HG03108 (cell line): ENCODE data around the gene ZBTB38.

ENCODE experiments used
- ATAC-seq: cut with Tn5 transposase; IDR thresholded peaks from one replicate; pipeline ENCODE4 v1.9.1; 2021; ENCODE audit warnings: moderate library complexity; ENCODE audit not compliant: unreplicated experiment

ZBTB38 gene

DNA sequence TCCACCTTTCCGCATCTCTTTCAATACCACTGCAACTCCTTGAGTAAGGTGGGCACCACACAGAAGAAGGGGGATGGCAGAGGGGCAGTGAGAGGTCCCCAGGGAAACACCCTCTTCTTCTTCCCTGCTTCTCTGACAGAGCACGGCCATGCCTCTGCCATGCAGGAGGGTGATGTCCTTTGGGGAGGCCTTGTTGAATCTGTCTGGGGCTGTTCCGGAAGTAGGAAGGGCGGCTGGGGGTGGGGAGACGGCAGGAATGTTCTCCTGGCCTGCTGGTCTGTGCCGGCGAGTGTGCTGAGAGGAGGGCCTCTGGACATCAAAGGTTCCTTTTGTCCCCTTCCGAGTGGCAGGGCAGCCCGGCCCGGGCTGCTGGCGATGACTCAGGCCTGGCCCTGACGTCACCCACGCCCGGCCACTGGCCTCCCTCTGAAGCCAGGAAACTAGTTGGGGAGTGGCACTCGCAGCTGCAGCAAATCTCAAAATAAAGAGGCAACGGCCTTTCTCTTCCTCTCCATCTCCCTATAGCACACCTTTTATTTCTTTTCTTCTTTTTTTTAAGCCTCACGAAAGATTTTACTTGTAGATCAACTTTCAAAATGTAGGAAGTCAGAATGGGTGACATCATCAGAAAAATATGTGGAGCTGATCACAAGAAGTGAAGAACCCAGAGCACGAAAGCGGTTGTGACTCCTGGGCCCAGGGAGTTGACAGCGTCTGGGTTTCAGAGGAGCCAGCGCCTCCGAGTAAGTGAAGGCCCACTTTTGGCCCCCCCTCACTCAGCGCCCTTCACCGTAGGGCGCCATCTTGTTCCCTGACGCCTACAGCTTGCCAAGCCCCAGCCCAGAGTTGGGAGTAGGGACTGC is at the start of gene ZBTB38:
Gene ZBTB38, plus strand, starts transcription at position 443 of the 863 bp plus-strand sequence. CDS start 73,885 bp downstream, outside the sequence.
- ATAC-seq: no peak

DNA sequence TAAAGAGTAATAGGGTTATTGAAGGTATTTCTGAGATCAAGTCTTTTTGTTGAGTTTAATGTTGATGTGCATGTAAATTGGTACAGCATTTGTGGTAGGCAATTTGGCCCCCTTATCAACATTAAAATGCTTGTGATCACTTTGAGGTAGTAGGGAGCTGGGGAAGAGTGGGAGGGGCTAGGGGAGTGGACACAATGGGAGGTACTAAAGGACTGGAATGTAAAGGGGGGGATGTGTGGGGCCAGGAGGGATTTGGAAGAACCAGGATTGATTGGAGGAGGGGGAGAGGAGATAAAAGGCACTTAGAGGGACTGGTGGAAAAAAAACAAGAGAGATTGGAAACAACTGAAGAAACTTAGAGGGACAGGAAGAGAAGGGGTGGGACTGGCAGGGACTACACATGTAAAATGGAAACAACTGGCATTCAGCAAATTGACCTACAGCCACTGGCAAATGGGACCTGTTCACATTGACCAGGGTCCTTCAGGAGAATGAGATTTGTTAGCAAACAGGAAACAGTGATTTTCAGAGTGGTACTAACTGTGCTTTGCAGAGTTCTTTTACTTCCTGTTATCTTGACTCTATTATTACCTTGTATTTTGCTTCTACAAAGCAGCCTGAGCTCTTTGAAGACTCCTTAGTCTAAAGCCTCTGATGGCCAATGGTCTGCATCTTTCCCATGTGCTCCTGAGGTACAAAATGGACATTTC is 47.8 kb upstream of the ZBTB38 start:
- no peak for ATAC-seq

GRCh38 chr3:141321109-141321497 is 47.2 kb upstream of the ZBTB38 start:
- ATAC-seq: no peak

GRCh38 chr3:141323936-141324704 is 44.2 kb upstream of the ZBTB38 start:
- no peak for ATAC-seq

DNA sequence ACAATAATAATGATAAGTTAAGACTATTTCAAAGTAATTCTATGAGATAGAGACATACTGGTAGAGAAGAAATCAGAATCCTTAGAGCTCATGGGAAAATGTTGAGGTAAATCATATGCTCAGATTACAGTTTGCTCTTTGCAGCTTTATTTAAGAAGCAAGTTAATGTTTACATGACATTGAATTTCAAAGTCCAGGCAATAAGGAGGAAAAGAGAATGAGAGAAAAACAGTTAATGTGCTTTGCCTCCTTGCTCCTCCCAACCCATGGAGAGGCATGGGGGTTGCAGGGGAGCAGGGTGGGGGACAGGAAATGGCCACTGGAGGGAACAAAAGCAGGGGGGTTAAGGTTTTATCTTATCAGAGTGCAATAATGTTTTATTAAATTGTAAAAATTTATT is 42.2 kb upstream of the ZBTB38 start:
- no peak for ATAC-seq

DNA sequence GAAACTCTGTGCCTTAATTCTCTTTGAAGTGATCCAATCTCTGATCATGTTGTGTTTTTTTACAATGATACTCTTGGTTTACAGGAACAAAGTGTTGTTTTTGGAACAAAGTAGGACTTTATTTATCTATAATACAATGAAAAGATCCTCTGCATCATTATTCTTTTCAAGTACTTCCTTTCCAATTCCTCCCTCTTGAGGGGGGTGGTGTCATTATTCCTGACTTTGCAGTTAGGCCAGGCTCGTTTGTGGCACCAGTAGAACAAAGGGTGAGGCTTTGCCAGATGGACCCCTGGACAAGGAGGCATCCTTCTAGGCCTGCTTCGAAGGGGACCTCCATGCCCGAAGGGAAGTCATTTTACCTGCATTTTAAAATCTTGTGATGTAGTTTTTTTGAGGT is 41.7 kb upstream of the ZBTB38 start:
- no peak for ATAC-seq

DNA sequence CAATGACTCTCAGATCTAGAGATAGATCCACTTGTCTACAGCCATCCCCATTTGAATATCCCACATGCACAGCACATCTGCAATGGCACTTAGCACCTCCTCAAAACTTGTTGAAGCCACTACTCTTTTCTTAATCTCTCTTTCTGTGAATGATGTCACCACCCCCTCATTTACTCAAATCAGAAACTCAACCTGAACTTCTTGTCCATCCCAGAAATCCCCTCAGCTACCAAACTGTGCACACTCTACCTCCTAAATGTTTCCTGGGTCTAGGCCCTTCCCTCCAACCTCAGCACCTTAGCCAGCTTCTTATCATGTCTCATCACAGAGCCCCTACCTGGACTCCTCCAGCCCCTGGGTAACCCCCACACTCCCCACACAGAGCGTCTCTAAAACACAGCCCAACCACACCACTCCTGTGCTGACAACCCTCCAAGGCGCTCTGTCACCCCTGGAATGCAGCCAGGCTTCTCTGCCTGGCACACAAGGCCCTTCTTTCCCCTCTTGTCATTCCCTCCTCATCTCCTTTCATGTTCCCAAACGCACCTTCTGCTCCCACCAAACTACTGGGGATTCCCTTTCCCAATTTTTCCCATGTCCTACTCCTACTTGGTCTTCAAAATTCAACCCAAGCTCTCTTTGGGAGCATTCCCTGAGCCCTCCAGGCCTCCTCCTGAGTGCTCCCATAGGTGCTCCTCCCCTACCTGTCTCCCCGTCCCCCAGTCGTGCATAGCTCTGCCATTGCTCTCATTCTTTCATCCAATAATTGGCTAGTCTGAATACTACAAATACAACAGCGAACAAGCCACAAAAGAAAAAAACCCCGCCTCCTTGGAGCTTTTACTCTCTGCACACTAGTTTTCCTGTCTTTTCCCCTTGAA is 39.8 kb upstream of the ZBTB38 start:
- no peak for ATAC-seq

GRCh38 chr3:141330235-141330634 is 38.1 kb upstream of the ZBTB38 start:
- ATAC-seq: no peak

- ATAC-seq: no peak
These were observed 37.5 kb upstream of the ZBTB38 start for GRCh38 chr3:141330718-141331376.

- peak; percentile 40 for ATAC-seq
These were observed 36.7 kb upstream of the ZBTB38 start for GRCh38 chr3:141331377-141332318.

GRCh38 chr3:141332416-141332815 is 35.9 kb upstream of the ZBTB38 start:
- ATAC-seq: no peak

- no peak for ATAC-seq
These were observed 34.3 kb upstream of the ZBTB38 start for GRCh38 chr3:141333836-141334626.

- no peak for ATAC-seq
These were observed 33.6 kb upstream of the ZBTB38 start for GRCh38 chr3:141334627-141335250.

GRCh38 chr3:141335531-141336061 is 32.7 kb upstream of the ZBTB38 start:
- ATAC-seq: no peak

DNA sequence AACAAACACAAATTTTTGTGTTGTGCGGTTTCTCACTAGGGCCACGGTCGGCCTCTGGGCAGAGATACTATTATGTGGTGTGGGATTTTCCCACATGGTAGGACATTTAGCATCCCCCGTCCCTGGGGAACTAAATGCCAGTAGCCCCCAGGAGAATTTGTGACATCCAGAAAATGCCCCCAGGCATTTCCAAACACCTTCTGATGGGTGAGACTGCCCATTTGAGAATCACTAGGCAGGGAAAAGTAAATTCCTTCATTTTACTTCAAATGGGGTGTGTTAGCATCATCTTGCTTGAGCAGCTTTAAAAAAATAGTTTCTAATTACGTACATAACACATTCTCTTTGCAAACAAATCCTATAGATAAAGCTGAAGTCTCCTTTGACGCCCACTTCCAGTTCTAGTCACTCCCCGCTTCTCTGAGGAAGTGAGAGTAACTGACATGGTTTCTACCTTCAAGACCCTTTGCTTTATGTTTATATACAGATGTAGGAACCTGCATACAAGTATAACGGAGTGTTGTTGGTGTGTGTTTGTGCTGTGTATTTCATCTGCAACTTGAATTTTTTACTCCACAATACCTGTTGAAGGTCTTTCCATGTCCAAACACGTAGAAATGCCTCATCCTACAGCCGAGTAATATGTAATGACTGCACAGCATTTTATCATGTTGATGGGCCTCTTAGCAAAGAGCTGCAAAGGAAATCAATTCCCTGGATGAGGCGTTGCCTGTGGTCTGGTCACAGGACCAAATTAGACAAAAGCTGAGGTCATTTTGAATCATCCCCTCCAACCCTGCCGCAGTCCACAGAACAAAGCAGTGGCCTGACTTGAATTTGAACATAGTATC is 31.4 kb upstream of the ZBTB38 start:
- peak; percentile 88 for ATAC-seq

DNA sequence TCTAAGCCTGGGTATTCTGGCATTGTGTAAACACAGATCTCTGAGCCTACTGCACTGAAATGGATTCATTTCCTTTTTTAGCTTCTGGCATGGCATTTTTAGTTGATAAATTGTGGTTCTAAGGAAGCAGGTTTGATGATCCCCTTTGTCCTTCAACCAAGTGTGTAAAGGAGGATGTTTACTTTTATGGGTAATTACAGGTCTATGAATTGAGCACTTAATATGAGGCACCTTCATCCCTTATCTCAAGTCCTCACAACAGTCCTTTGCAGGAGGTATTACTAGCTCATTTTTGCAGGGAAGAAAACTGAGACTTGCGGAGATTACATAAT is 30.8 kb upstream of the ZBTB38 start:
- no peak for ATAC-seq

DNA sequence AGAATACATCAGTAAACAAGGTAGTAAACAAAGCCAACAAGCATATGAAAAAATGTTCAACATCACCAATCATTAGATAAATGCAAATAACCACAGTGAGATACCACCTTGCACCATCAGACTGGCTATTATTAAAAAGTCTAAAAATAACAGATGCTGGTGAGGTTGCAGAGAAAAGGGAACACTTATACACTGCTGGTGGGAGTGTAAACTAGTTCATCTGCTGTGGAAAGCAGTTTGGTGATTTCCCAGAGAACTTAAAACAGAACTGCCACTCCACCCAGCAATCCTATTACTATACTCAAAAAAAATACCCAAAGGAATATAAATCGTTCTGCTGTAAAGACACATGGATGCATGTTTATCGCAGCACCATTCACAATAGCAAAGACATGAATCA is 30.3 kb upstream of the ZBTB38 start:
- ATAC-seq: no peak
